ENCODE measurements around the gene PPARG.

- no peak for TF ChIP-seq ATF3 (IDR thresholded peaks at IDR 0.05)
- TF ChIP-seq, protein P1, sequence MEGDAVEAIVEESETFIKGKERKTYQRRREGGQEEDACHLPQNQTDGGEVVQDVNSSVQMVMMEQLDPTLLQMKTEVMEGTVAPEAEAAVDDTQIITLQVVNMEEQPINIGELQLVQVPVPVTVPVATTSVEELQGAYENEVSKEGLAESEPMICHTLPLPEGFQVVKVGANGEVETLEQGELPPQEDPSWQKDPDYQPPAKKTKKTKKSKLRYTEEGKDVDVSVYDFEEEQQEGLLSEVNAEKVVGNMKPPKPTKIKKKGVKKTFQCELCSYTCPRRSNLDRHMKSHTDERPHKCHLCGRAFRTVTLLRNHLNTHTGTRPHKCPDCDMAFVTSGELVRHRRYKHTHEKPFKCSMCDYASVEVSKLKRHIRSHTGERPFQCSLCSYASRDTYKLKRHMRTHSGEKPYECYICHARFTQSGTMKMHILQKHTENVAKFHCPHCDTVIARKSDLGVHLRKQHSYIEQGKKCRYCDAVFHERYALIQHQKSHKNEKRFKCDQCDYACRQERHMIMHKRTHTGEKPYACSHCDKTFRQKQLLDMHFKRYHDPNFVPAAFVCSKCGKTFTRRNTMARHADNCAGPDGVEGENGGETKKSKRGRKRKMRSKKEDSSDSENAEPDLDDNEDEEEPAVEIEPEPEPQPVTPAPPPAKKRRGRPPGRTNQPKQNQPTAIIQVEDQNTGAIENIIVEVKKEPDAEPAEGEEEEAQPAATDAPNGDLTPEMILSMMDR (IDR thresholded peaks at IDR 0.05; ENCODE audit: low read depth, low read length, missing input control), result no peak
- no peak for TF ChIP-seq MAX (IDR thresholded peaks at IDR 0.05)
- TF ChIP-seq EGR1 (IDR thresholded peaks at IDR 0.05; ENCODE audit: low read depth in 2 of 2), result no peak
- no peak for TF ChIP-seq TAF1 (conservative IDR thresholded peaks at IDR 0.05)
- TF ChIP-seq YY1 (IDR thresholded peaks at IDR 0.05), result no peak
- no peak for TF ChIP-seq SP1 (IDR thresholded peaks at IDR 0.05)
- no peak for TF ChIP-seq ZBTB33 (IDR thresholded peaks at IDR 0.05)
- no peak for TF ChIP-seq GABPA (IDR thresholded peaks at IDR 0.05 in 1 of 2, conservative IDR thresholded peaks at IDR 0.05 in 1 of 2)
- TF ChIP-seq, protein P2, sequence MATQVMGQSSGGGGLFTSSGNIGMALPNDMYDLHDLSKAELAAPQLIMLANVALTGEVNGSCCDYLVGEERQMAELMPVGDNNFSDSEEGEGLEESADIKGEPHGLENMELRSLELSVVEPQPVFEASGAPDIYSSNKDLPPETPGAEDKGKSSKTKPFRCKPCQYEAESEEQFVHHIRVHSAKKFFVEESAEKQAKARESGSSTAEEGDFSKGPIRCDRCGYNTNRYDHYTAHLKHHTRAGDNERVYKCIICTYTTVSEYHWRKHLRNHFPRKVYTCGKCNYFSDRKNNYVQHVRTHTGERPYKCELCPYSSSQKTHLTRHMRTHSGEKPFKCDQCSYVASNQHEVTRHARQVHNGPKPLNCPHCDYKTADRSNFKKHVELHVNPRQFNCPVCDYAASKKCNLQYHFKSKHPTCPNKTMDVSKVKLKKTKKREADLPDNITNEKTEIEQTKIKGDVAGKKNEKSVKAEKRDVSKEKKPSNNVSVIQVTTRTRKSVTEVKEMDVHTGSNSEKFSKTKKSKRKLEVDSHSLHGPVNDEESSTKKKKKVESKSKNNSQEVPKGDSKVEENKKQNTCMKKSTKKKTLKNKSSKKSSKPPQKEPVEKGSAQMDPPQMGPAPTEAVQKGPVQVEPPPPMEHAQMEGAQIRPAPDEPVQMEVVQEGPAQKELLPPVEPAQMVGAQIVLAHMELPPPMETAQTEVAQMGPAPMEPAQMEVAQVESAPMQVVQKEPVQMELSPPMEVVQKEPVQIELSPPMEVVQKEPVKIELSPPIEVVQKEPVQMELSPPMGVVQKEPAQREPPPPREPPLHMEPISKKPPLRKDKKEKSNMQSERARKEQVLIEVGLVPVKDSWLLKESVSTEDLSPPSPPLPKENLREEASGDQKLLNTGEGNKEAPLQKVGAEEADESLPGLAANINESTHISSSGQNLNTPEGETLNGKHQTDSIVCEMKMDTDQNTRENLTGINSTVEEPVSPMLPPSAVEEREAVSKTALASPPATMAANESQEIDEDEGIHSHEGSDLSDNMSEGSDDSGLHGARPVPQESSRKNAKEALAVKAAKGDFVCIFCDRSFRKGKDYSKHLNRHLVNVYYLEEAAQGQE (IDR thresholded peaks at IDR 0.05), result no peak
- no peak for TF ChIP-seq FOXA1 (IDR thresholded peaks at IDR 0.05)
- no peak for TF ChIP-seq HNF4G (IDR thresholded peaks at IDR 0.05)
- no peak for TF ChIP-seq RAD21 (IDR thresholded peaks at IDR 0.05)
- no peak for TF ChIP-seq JUND (IDR thresholded peaks at IDR 0.05)
These were observed 176.4 kb downstream of the PPARG start for GRCh38 chr3:12465151-12465835.
